ENCODE data around the gene LSM5. TPM values are rescaled to one million over a fixed set of nuclear protein-coding genes. Genes with fewer than 3 reads are reported as not detected.

Gene LSM5
- total RNA-seq, 2 donors from 2014 or later = 8.2 to 27.2 TPM

- Histone ChIP-seq H3K4me1 (peaks cover 16% of the 10 kb centered on the region), H3K9me3 (no peaks in the 10 kb centered on the region), H3K27me3 (no peaks in the 10 kb centered on the region), H3K36me3 (replicated peaks in 1 of 2; ENCODE audit: insufficient read depth in 1 of 2, low read depth in 2 of 2) (peaks cover 0 to 2% of the 10 kb centered on the region in 2 donors), H3K4me3 (no peak overlapping the region), H3K27ac (peak overlapping the region; percentile 53 to 81 (median 65))
- ATAC-seq (peak; percentile 72), DNase-seq (peak in 3 of 4 donors; percentile 26 to 50 (median 32))
- TF ChIP-seq CTCF (IDR thresholded peaks at IDR 0.05) (no peak), POLR2A (IDR thresholded peaks at IDR 0.05) (no peak)
- intact Hi-C loops (cut with DNase I) = no loop called here
- WGBS, 2 donors = 17 to 24% methylated on average over 3 of the region's 3 CpGs
Measured at GRCh38 chr7:32481921-32482320, 8.3 kb downstream of the LSM5 start.

- intact Hi-C loops (cut with DNase I) = no loop called here
- peak overlapping the region; percentile 50 to 81 (median 65) for H3K27ac ChIP-seq
- WGBS, 2 donors = 42 to 59% methylated on average over 1 of the region's 1 CpG
- H3K4me1 ChIP-seq = peaks cover 16% of the 10 kb centered on the region
- DNase-seq (no peak), ATAC-seq (no peak)
- peaks cover 0 to under 1% of the 10 kb centered on the region in 2 donors for H3K36me3 ChIP-seq (replicated peaks in 1 of 2; ENCODE audit: insufficient read depth in 1 of 2, low read depth in 2 of 2)
- TF ChIP-seq CTCF (IDR thresholded peaks at IDR 0.05) (no peak), POLR2A (IDR thresholded peaks at IDR 0.05) (no peak)
- no peaks in the 10 kb centered on the region for H3K9me3 ChIP-seq
- no peak overlapping the region for H3K4me3 ChIP-seq
- no peaks in the 10 kb centered on the region for H3K27me3 ChIP-seq
Measured at GRCh38 chr7:32481176-32481575, 9.0 kb downstream of the LSM5 start.

GRCh38 chr7:32479574-32480200 is 10.5 kb downstream of the LSM5 start:
- intact Hi-C loops (cut with DNase I) = loop anchor here (10.0 kb wide), 1 partner anchor 265 kb away; no protein-coding TSS in a partner anchor
- TF ChIP-seq CTCF (IDR thresholded peaks at IDR 0.05) (peak; percentile 60 to 83 (median 72)), POLR2A (IDR thresholded peaks at IDR 0.05) (no peak)
- H3K4me3 ChIP-seq = no peak overlapping the region
- H3K4me1 ChIP-seq = peaks cover 16% of the 10 kb centered on the region
- no peak for ATAC-seq
- no peak overlapping the region for H3K27ac ChIP-seq
- no peaks in the 10 kb centered on the region for H3K9me3 ChIP-seq
- peak in 3 of 4 donors; percentile 26 to 44 (median 33) for DNase-seq
- WGBS, 2 donors = 81% methylated on average over 1 to 2 of the region's 2 CpGs
- no peaks in the 10 kb centered on the region for H3K36me3 ChIP-seq (replicated peaks in 1 of 2; ENCODE audit: insufficient read depth in 1 of 2, low read depth in 2 of 2)
- H3K27me3 ChIP-seq = no peaks in the 10 kb centered on the region

GRCh38 chr7:32477649-32477980 is 12.6 kb downstream of the LSM5 start:
- intact Hi-C loops (cut with DNase I) = loop anchor here (10.0 kb wide), 1 partner anchor 263 kb away; no protein-coding TSS in a partner anchor
- Histone ChIP-seq H3K27me3 (no peaks in the 10 kb centered on the region), H3K9me3 (no peaks in the 10 kb centered on the region), H3K4me3 (no peak overlapping the region), H3K27ac (no peak overlapping the region), H3K36me3 (replicated peaks in 1 of 2; ENCODE audit: insufficient read depth in 1 of 2, low read depth in 2 of 2) (no peaks in the 10 kb centered on the region), H3K4me1 (peaks cover 16% of the 10 kb centered on the region)
- ATAC-seq = no peak
- WGBS, 2 donors = 83 to 88% methylated on average over 1 of the region's 1 CpG
- TF ChIP-seq POLR2A (IDR thresholded peaks at IDR 0.05) (no peak), CTCF (IDR thresholded peaks at IDR 0.05) (no peak)
- no peak for DNase-seq
